GM12878 (cell line): Measurements from ENCODE around the gene KLKB1. TPM values are rescaled to one million over a fixed set of nuclear protein-coding genes. Genes with fewer than 3 reads are reported as not detected.

Source experiments
- ATAC-seq: fragments of 200-7000 bp; cut with Tn5 transposase; 3 replicates; pipeline ENCODE4 v1.9.1; 2020; ENCODE audit warnings: mild to moderate bottlenecking, moderate library complexity
- BruUV-seq: library from RNA; stranded (reverse); fragments of 400-500 nt; replicated peaks from 2 replicates; lab custom pipeline; 2021; lab: Mats Ljungman, UMichigan
- CTCF ChIA-PET: fragments of 300-600 bp; sonication (Branson Sonifier 250); formaldehyde crosslinking; extraction: SDS; loops from one replicate; lab custom pipeline; 2021; ENCODE audit warnings: inconsistent platforms; lab: Yijun Ruan, JAX
- POLR2A ChIA-PET: fragments of 350-600 bp; formaldehyde crosslinking; extraction: SDS; loops from one replicate; lab custom pipeline; 2021; ENCODE audit warnings: inconsistent platforms; lab: Charles Lee
- RAD21 ChIA-PET: fragments of 300-600 bp; sonication (Branson Sonifier 250); formaldehyde crosslinking; loops from one replicate; lab custom pipeline; 2023; ENCODE audit warnings: antibody characterized with exemption; ENCODE audit not compliant: unreplicated experiment; lab: Charles Lee
- SMC1A ChIA-PET: fragments of 300-600 bp; sonication (Branson Sonifier 250); formaldehyde crosslinking; loops from one replicate; lab custom pipeline; 2023; ENCODE audit not compliant: unreplicated experiment, uncharacterized antibody; lab: Charles Lee
- DNase-seq: peaks from one replicate; pipeline ENCODE4 v3.0.0-alpha.2; 2011; ENCODE audit warnings: low read depth, low spot score
- FAIRE-seq: peaks from 3 replicates; lab custom pipeline; 2011; peaks lifted over from hg19 to GRCh38; lab: Jason Lieb, UNC
- H2AFZ ChIP-seq: 2 replicates; pipeline ENCODE4 v1.6.0; 2011; ENCODE audit warnings: low read depth, low read length, control low read depth; ENCODE audit not compliant: control insufficient read depth
- H3K27ac ChIP-seq: 2 replicates; pipeline ENCODE4 v1.5.1; 2011; ENCODE audit warnings: control low read depth; ENCODE audit not compliant: control insufficient read depth, insufficient read depth
- H3K27me3 ChIP-seq, 2 experiments: replicated peaks in 1 of 2; 2 replicates each; pipeline versions ENCODE4 v1.6.0 to v1.6.1; 2011; ENCODE audit warnings: low read length in 1 of 2; ENCODE audit not compliant: control insufficient read depth in 2 of 2, insufficient read depth in 2 of 2
- H3K36me3 ChIP-seq, 2 experiments: 2 replicates each; pipeline ENCODE4 v1.5.1; 2011; ENCODE audit warnings: low read length in 1 of 2; ENCODE audit not compliant: control insufficient read depth in 2 of 2, insufficient read depth in 2 of 2
- H3K4me1 ChIP-seq: 2 replicates; pipeline ENCODE4 v1.6.1; 2011; ENCODE audit warnings: mild to moderate bottlenecking, low read length, moderate library complexity, mixed read lengths; ENCODE audit not compliant: control insufficient read depth, insufficient read depth
- H3K4me2 ChIP-seq: 2 replicates; pipeline ENCODE4 v1.6.0; 2011; ENCODE audit warnings: control low read depth; ENCODE audit not compliant: control insufficient read depth, insufficient read depth
- H3K4me3 ChIP-seq: fragments of 200-600 bp; sonication (generic); 2 replicates; pipeline ENCODE4 v1.5.1; 2016
- H3K79me2 ChIP-seq: 2 replicates; pipeline ENCODE4 v1.6.0; 2011; ENCODE audit warnings: low read length; ENCODE audit not compliant: control insufficient read depth, insufficient read depth
- H3K9ac ChIP-seq: 2 replicates; pipeline ENCODE4 v1.8.0; 2011; ENCODE audit warnings: low read length, control low read depth, mixed read lengths; ENCODE audit not compliant: control insufficient read depth, insufficient read depth
- H3K9me3 ChIP-seq: replicated peaks from 3 replicates; pipeline ENCODE4 v1.5.1; 2011; ENCODE audit warnings: mild to moderate bottlenecking, low read length; ENCODE audit not compliant: control insufficient read depth, insufficient read depth
- H4K20me1 ChIP-seq: 2 replicates; pipeline ENCODE4 v1.6.0; 2011; ENCODE audit not compliant: control insufficient read depth, insufficient read depth
- BRCA1 ChIP-seq: IDR thresholded peaks from 2 replicates; pipeline ENCODE4 v1.6.1; 2011; ENCODE audit warnings: low read depth, low read length, improper control_type of control experiment
- CBX5 ChIP-seq: sonication (generic); IDR thresholded peaks from 2 replicates; pipeline ENCODE4 v1.6.1; 2016; ENCODE audit warnings: low read depth, moderate library complexity, mild to moderate bottlenecking, inconsistent platforms
- CEBPZ ChIP-seq: fragments of 150-350 bp; IDR thresholded peaks from 2 replicates; pipeline ENCODE4 v1.6.1; 2016; ENCODE audit warnings: low read depth, low read length
- MAX ChIP-seq: IDR thresholded peaks from 2 replicates; pipeline ENCODE4 v1.6.1; 2012; ENCODE audit warnings: low read depth, low read length, improper control_type of control experiment
- RAD21 ChIP-seq: IDR thresholded peaks from 2 replicates; pipeline ENCODE4 v1.6.1; 2011; ENCODE audit warnings: mild to moderate bottlenecking, low read depth, low read length, moderate library complexity; ENCODE audit not compliant: insufficient read depth
- RFX5 ChIP-seq: IDR thresholded peaks from 2 replicates; pipeline ENCODE4 v1.6.1; 2011; ENCODE audit warnings: low read depth, low read length, improper control_type of control experiment
- RUNX3 ChIP-seq: IDR thresholded peaks from 2 replicates; pipeline ENCODE4 v1.6.1; 2012; ENCODE audit warnings: low read length, inconsistent platforms
- STAT3 ChIP-seq: IDR thresholded peaks from 2 replicates; pipeline ENCODE4 v1.6.1; 2011; ENCODE audit warnings: low read depth, low read length, improper control_type of control experiment
- WRNIP1 ChIP-seq: IDR thresholded peaks from 2 replicates; pipeline ENCODE4 v1.6.1; 2011; ENCODE audit warnings: low read depth, low read length, improper control_type of control experiment, borderline replicate concordance
- WGBS: methylation state at CpG from one replicate; pipeline ENCODE4 v1.1.6; 2016; ENCODE audit warnings: low lambda C conversion rate; ENCODE audit not compliant: insufficient replicate concordance, insufficient coverage; ENCODE audit errors: missing lambda C conversion rate; 5-methylcytosine and 5-hydroxymethylcytosine counted together
- in situ Hi-C: fragments of 300-500 bp; cut with MboI; formaldehyde crosslinking; loops from 9 replicates; pipeline ENCODE4 v1.14.3; 2018; ENCODE audit warnings: mixed read lengths
- intact Hi-C: fragments of 100-400 bp; cut with micrococcal nuclease; formaldehyde crosslinking; loops from one replicate; pipeline ENCODE4 v1.14.2; 2022; ENCODE audit not compliant: unreplicated experiment
- polyA plus RNA-seq, 11 experiments: library from polyadenylated mRNA; depleted of rRNA in 4 of 11; unstranded in 6 of 11; stranded (reverse) in 5 of 11; fragments of >200 nt; fragmentation: Nextera tagmentation in 4 of 11; fragmentation: Illumina TruSeq in 1 of 11; extraction: Ambion mirVana in 4 of 11; extraction: Trizol in 1 of 11; gene quantifications; 1 replicate in 1 of 11; 2 replicates in 10 of 11; pipeline versions ENCODE4 v1.2.1 to v1.2.3, GENCODE V29; 2011 to 2016; ENCODE audit warnings: inconsistent platforms in 2 of 11, missing spikeins in 2 of 11, low read depth in 1 of 11
- total RNA-seq, 4 experiments: library from RNA; depleted of rRNA in 3 of 4; stranded (reverse); fragments of >200 nt in 3 of 4; fragmentation: Illumina TruSeq in 1 of 4; extraction: Trizol in 1 of 4; gene quantifications; 2 replicates each; pipeline versions ENCODE4 v1.2.1 to v1.2.3, GENCODE V29; 2013 to 2021

The KLKB1 gene
- total and polyA plus RNA-seq, 10 of the 15 experiments (the other 5 are each of a cell fraction or from before 2014, with no cell fraction given), result 0.04 TPM; not detected in 9

GRCh38 chr4:186255122-186255521 is 27.8 kb downstream of the KLKB1 start (continued):
- no peak for TF ChIP-seq RFX5
- TF ChIP-seq CBX5, result no peak
- TF ChIP-seq MAX, result no peak
- TF ChIP-seq RUNX3, result no peak
- no peak for TF ChIP-seq RAD21
- no peak for TF ChIP-seq CEBPZ
- no peak for TF ChIP-seq BRCA1
- no peak for TF ChIP-seq WRNIP1
- TF ChIP-seq, all 136 proteins: peak for 0

GRCh38 chr4:186258216-186258811 is 31.0 kb downstream of the KLKB1 start:
- 57% methylated on average over 12 of the region's 12 CpGs for WGBS
- H3K9me3 ChIP-seq, result no peaks in the 10 kb centered on the region
- H3K79me2 ChIP-seq, result no peaks in the 10 kb centered on the region
- DNase-seq (no peak), ATAC-seq (no peak), FAIRE-seq (no peak)
- no peaks in the 10 kb centered on the region for H4K20me1 ChIP-seq
- POLR2A ChIA-PET, result no interaction called here
- BruUV-seq, result no TSS peak
- SMC1A ChIA-PET, result no interaction called here
- CTCF ChIA-PET, result no interaction called here
- in situ Hi-C loops (no loop called here), intact Hi-C loops (no loop called here)
- no peak overlapping the region for H3K9ac ChIP-seq
- RAD21 ChIA-PET, result no interaction called here
- H3K27me3 ChIP-seq, result no peaks in the 10 kb centered on the region; a peak in 1 of 4 replicates
- H3K27ac ChIP-seq, result no peak overlapping the region
- H3K4me3 ChIP-seq, result no peak overlapping the region
- H2AFZ ChIP-seq, result no peak overlapping the region
- H3K4me1 ChIP-seq, result no peaks in the 10 kb centered on the region
- H3K4me2 ChIP-seq, result no peak overlapping the region
- H3K36me3 ChIP-seq, result no peaks in the 10 kb centered on the region
- no peak for TF ChIP-seq STAT3
